ENCODE results near the gene PER2.

The PER2 gene

GRCh38 chr2:238305965-238306671 is 17.7 kb upstream of the PER2 start:
- no peak for DNase-seq

GRCh38 chr2:238305092-238305862 is 16.9 kb upstream of the PER2 start:
- DNase-seq: no peak

GRCh38 chr2:238304116-238304515 is 15.7 kb upstream of the PER2 start:
- no peak for DNase-seq

GRCh38 chr2:238302751-238303150 is 14.3 kb upstream of the PER2 start:
- no peak for DNase-seq

- no peak for DNase-seq
Measured at GRCh38 chr2:238302087-238302486, 13.7 kb upstream of the PER2 start.

- DNase-seq: peak; percentile 15
Measured at GRCh38 chr2:238299803-238300202, 11.4 kb upstream of the PER2 start.

GRCh38 chr2:238296638-238297457 is 8.4 kb upstream of the PER2 start:
- DNase-seq: no peak

GRCh38 chr2:238295144-238296112 is 7.0 kb upstream of the PER2 start:
- no peak for DNase-seq

GRCh38 chr2:238294393-238295143 is 6.2 kb upstream of the PER2 start:
- no peak for DNase-seq

GRCh38 chr2:238294046-238294392 is 5.6 kb upstream of the PER2 start:
- no peak for DNase-seq

- no peak for DNase-seq
Measured at GRCh38 chr2:238291550-238292281, 3.3 kb upstream of the PER2 start.

- DNase-seq: peak; percentile 22
Measured at GRCh38 chr2:238290715-238291549, 2.5 kb upstream of the PER2 start.

- no peak for DNase-seq
Measured at GRCh38 chr2:238290091-238290509, 1.7 kb upstream of the PER2 start.

GRCh38 chr2:238289574-238289973 is 1.2 kb upstream of the PER2 start:
- DNase-seq: no peak

GRCh38 chr2:238288650-238289573 is 502 bp upstream of the PER2 start:
- peak; percentile 96 for DNase-seq

- DNase-seq: no peak
Measured at GRCh38 chr2:238286987-238287736, 1.2 kb downstream of the PER2 start.

- DNase-seq: peak; percentile 64
Measured at GRCh38 chr2:238286551-238286950, 1.9 kb downstream of the PER2 start.

GRCh38 chr2:238286095-238286494 is 2.3 kb downstream of the PER2 start:
- no peak for DNase-seq
